HK-2 (cell line): Measurements from ENCODE around the gene RAB33A.
"Not testable (repeated sequence)": the region's sequence is repeated elsewhere in the genome, so short reads cannot be mapped to it uniquely, and the experiment has no call there.

Experiments used
- DNase-seq: peaks from one replicate; pipeline ENCODE4 v3.0.0-alpha.2; 2018; ENCODE audit not compliant: unreplicated experiment

The RAB33A gene

GRCh38 chrX:130172127-130172845, 524 bp downstream of the RAB33A start:
- no peak for DNase-seq

DNA sequence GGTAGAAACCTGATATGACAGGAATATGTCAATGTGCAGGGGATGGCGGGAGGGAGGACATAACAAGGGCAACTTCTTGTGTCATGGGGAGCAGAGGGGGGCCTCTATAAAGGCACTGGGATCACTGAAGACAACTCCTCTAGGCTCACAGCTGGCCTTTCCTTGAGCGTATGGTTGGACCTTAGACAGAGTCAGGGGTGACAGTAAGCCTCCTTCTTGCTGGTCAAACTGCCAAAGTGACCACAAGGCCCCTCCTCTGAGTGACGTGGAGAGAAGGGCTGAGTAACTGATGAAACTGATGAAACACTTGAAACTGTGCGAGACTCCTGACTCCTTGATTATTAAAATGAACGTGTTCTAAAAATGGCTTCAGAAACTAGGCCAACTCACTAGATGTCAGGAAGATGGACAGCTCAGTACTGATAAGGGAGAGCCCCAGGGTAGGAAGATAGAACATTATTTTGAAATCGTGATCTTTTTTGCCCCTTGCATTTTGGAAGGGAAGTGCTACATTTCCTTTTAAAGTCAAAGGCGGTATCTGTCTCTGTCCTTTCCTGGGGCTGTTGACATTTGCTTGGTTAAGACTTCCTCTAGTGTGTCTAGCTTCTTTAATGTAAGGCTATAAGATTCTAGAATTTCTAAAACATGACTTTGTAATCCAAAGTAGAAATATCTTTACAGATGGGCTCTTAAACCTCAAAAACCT, 1.6 kb downstream of the RAB33A start:
- DNase-seq: peak; percentile 39

DNA sequence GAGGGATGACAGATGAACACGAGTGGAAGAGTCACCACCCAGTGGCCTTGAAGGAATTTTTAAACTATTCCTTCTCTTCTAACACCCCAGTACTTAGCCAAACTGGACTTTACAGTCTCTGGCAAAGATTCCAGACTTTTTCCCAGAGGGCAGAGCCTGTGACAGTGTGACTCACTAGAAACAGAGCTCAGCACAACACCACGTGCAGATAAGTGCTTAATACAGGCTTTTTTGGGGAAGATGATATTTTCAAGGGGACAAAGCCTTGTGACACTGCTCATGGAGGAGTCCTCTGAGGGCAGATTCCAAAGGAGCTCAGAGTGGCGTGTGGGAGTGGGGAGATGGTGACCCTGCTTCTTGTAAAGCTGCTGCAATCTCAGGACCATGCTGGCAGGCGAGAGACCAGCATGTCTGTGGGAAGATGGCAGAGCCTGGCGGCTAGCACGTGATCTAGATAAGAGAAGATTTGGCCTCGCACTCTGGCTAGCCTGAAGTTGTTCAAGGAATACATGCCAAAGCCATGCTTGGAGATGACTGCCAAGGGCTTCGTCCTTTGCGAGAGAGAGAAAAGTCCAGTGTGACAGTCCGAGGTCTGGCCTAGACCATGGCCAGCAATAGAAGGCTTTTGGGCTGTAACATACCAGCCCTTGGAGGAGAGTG, 2.4 kb downstream of the RAB33A start:
- no peak for DNase-seq

DNA sequence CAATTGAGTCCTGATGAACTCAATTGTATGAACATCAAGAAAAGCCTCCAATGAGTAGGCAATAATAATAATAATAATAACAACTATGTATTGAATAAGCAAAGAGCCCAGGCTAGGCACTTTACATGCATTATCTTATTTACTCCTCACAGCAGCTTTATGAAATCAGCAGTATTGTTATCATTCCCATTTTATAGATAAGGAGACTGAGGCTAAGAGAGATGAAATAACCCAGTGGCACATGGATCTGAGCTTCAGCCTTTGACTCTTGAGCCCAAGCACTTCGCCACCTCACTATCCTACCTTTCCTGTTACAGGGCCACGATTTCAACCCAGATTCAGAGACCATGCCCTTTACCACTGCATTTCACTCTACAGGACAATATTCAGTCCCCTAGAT, 3.2 kb downstream of the RAB33A start:
- DNase-seq: no peak

DNA sequence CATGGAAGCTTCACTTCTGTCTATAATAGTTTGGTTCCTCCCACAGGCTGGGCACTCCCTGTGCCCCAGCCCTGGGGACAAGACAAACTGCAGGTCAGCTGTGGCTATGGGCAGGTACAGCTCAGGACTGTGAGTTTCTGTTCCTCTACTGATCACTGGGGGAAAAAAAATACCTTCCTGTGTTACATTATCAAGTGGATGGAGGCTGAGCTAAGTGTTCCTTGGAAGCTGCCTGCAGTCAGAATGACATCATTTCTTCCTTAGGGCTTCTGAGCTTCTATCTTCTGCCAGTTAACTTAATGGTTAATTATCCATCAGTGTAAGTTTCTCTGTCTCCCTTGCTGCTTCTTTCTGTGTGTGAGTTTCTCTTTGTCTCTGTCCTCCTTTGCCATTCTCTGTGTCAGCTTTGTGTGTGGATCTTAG, 4.6 kb downstream of the RAB33A start:
- no peak for DNase-seq

GRCh38 chrX:130176942-130177341, 5.2 kb downstream of the RAB33A start:
- no peak for DNase-seq

GRCh38 chrX:130179170-130179569, 7.4 kb downstream of the RAB33A start:
- no peak for DNase-seq

DNA sequence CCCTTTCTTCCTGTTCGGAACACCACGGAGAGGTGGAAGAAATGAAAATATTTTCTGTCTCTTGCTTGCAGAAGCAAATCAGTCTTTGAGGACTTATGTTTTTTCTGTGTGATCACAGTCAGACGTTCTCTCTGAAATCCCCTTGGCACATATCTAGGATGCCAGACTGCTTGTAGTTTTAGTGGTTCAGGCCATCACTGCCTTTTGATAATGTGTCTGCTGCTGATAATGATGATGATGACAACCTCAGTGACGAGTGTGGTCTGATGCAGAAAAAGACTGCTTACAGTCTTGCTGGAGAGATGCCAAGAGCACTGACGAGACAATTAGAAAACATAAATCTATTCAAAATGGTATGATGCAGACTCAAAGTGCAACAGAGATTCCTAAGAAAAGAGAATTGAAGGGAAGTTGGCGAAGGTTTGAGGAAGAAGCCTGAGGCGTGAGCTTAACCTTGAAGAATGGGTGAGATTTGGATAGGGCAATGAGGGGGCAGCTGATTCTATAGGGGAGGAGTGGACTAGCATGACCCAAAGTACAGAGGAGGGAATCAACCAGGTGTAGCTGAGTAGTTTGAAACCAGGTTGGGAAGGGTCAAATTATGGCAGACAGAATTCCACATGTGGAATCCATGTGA, 7.9 kb downstream of the RAB33A start:
- DNase-seq: no peak

DNA sequence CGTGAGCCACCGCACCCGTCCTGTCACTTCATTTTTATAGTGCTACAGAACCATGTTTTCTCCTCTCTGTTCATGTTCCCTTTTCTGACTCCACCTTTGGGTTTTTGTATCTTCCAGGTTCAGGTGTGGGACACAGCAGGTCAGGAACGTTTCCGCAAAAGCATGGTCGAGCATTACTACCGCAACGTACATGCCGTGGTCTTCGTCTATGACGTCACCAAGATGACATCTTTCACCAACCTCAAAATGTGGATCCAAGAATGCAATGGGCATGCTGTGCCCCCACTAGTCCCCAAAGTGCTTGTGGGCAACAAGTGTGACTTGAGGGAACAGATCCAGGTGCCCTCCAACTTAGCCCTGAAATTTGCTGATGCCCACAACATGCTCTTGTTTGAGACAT, 12.4 kb downstream of the RAB33A start:
- DNase-seq: no peak

DNA sequence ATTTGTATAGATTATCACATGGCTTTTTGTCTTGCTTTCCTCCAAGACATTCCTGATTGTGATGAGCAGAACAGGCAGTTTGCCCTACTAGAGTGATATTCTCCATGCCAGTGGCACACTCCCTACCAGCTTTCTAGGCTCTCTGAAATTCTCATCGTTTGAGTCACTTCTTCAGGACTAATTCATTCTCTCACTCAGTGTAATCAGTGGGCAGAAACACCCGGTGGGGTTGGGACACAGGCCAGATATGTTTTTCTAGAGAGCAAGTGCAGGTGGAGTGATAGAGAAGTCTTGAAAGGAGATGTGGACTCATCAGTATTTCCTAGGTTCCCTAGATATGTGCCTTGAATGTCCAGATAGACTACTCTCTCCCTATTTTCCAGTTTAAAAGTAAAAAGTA, 13.1 kb downstream of the RAB33A start:
- DNase-seq: no peak

- no peak for DNase-seq
Observed at GRCh38 chrX:130186651-130187050, 14.9 kb downstream of the RAB33A start.

DNA sequence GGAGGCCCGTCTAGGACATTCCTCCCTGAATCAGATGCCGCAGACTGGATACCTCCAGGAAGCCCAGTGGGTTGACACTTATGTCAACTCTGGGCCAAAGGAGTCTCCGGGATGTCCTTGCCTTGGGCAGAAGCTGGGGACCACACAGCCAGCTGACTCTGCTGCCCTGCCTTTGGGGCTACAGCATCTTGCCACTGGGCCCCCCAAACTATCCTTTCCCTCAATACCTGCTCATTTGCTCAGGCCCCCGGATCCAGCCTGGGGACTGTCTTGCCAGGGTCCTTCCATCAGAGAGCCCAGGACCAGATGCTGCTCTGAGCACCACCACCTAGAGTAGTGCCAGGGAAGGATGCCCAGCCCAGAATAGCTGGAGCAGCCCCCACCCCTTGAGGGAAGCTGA, 19.0 kb downstream of the RAB33A start:
- no peak for DNase-seq

- no peak for DNase-seq
Observed at GRCh38 chrX:130196466-130196865, 24.7 kb downstream of the RAB33A start.

DNA sequence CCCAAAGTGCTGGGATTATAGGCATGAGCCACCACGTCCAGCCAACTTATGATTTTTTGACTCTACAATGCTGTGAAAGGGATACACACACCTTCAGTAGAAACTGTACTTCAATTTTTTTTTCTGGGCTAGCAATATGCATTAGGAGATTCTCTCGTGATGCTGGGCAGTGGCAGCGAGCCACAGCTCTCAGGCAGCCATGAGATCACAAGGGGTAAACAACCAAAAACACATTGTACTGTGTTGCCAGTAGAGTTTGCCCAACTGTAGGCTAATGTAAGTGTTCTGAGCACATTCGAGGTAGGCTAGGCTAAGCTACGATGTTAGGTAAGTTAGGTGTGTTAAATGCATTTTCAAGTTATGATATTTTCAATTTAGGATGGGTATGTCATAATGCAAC, 25.7 kb downstream of the RAB33A start:
- no peak for DNase-seq

DNA sequence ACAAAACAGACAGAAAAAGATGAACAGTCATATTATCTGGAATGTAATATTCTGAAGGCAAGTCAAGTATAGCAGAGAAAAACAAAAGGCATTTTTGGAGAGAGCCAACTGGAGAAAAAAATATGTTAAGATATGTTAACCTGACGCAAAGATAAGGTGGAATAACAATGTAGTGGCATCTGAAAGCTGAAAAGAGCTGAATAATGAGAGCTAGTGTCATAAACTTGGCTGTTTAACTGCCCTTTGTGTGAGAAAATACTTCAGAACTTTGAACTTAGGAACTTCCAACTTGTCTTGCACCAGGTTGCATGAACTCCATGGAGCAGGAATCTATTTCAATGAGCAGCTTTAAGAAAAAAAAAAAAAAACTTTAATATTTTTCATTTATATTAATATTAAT, 32.9 kb downstream of the RAB33A start:
- DNase-seq: no peak

DNA sequence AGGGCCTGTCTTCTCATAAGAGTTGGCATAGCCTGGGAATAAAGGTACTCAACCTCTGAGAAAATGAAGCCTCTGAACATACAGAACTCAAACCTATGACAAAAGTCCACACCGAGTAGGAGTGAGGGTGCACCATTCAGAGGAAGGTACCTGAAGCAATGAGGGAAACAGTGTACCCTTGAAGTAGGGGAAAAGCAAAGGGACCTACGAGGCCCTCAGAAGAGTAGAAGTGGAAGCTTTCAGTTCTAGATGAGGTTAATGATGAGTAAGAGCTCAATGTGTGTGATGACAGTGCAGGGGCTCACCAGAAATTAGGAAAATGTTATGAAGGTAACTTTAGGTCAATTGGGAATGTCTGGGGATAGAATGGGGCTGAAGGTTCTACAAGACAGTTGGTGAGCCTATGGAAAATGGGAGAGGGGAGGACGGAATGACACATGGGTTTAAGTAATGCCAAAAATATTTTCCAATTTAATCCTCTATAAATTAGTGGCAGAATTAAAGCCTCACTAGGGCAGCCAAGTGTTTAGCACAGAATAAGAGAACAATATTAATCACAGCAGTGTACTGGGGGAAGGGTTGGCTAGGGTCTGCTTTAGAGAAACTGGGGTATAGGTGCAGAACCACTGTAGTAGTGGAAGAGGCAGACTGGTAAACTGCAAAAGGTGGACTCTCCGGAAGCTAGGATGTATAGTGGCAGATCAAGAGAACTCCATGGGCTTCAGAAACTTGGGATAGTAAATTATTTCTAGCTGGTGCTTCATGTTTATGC, 39.8 kb downstream of the RAB33A start:
- no peak for DNase-seq

DNA sequence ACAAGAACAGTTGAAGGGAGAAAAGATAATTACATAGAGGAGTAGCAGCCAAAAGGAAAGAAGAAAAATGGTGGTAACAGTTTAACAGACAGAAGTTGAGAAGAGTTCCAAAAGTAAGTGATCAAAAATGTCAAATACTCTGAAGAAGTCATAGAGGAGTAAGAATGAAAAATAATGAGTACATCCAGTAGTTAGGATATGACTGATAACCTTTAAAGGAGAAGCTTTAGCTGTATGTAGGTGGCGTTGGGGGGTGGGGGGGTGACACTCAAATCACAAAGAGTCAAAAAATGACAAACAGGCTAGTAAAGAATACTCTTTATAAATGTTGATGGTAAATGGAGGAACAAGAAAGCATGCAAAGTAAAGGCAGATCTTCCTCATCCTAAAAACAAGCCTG, 40.6 kb downstream of the RAB33A start:
- DNase-seq: no peak

GRCh38 chrX:130213376-130213775, 41.6 kb downstream of the RAB33A start:
- no peak for DNase-seq

- no peak for DNase-seq
Observed at GRCh38 chrX:130216320-130216719, 44.6 kb downstream of the RAB33A start.

DNA sequence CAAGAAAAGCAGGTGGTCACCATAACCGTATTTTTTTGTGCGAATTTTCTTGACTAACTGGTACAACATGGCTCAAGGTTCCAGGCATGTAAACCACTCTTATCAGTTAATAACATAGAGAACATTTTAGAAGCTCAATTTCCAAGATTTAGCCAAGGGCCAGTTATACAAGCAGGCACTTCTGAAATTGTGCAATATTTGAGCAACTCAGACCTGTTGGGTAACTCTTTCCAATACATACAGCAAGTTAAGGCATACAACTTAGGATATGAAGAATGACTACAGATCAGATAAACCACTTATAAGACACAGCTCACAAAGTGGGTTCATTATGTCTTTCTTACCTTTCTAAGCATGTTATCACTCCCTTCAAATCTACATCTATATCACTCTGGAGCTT, 53.0 kb downstream of the RAB33A start:
- DNase-seq: no peak

DNA sequence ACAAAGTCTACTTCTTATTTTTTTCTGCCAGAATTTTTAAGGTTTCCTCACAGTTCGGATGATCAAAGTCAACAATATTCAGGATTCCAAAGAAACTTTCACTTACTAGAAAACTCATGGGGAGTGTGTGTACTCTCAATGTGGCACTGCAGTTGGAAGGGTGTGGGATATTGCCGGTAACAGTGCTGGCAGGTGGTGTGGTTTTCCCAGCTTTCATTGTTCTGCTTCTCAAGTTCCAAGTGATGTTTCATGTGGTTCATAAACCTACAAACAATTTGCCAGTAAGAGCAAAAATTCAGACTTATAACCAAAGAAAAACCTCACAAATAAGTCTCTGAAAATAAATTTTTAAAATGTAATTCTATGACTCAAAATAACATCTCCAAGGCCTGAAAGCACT, 57.1 kb downstream of the RAB33A start:
- no peak for DNase-seq

- not testable (repeated sequence) for DNase-seq
Observed at GRCh38 chrX:130231184-130231583, 59.4 kb downstream of the RAB33A start.
